HEK293T (cell line): ENCODE results near the gene PHACTR2.

ENCODE experiments used
- CTCF ChIA-PET: fragments of 350-600 bp; formaldehyde crosslinking; extraction: SDS; loops from one replicate; lab custom pipeline; 2021; ENCODE audit warnings: antibody characterized with exemption, inconsistent platforms; lab: Yijun Ruan, JAX
- POLR2A ChIA-PET: fragments of 350-600 bp; formaldehyde crosslinking; extraction: SDS; loops from one replicate; lab custom pipeline; 2020; ENCODE audit warnings: antibody characterized with exemption, inconsistent platforms; lab: Yijun Ruan, JAX
- DNase-seq: peaks from one replicate; pipeline ENCODE4 v3.0.0; 2012; ENCODE audit warnings: mixed read lengths; ENCODE audit errors: extremely low spot score
- ARNT ChIP-seq: fragments of 450-650 bp; IDR thresholded peaks from 2 replicates; pipeline ENCODE4 v1.6.1; 2017; ENCODE audit warnings: mild to moderate bottlenecking
- BHLHE40 ChIP-seq: fragments of 450-650 bp; IDR thresholded peaks from 2 replicates; pipeline ENCODE4 v1.6.1; 2016; ENCODE audit warnings: mild to moderate bottlenecking, moderate library complexity, borderline replicate concordance
- CTBP1 ChIP-seq: fragments of 450-650 bp; IDR thresholded peaks from 2 replicates; pipeline ENCODE4 v1.6.1; 2016; ENCODE audit warnings: borderline replicate concordance
- ELF4 ChIP-seq: fragments of 450-650 bp; IDR thresholded peaks from 2 replicates; pipeline ENCODE4 v1.6.1; 2017; ENCODE audit warnings: antibody characterized with exemption
- FOXA1 ChIP-seq: fragments of 450-650 bp; IDR thresholded peaks from 2 replicates; pipeline ENCODE4 v1.6.1; 2016; ENCODE audit warnings: mild to moderate bottlenecking
- FOXK2 ChIP-seq: fragments of 450-650 bp; IDR thresholded peaks from 2 replicates; pipeline ENCODE4 v1.6.1; 2016; ENCODE audit warnings: mild to moderate bottlenecking
- FOXM1 ChIP-seq: fragments of 450-650 bp; IDR thresholded peaks from 2 replicates; pipeline ENCODE4 v1.6.1; 2017; ENCODE audit warnings: mild to moderate bottlenecking, borderline replicate concordance
- HDGF ChIP-seq: fragments of 450-650 bp; IDR thresholded peaks from 2 replicates; pipeline ENCODE4 v1.6.1; 2017; ENCODE audit warnings: antibody characterized with exemption, borderline replicate concordance
- L3MBTL2 ChIP-seq: fragments of 450-650 bp; conservative IDR thresholded peaks from 2 replicates; pipeline ENCODE4 v1.6.1; 2016; ENCODE audit warnings: mild to moderate bottlenecking
- LEF1 ChIP-seq: fragments of 450-650 bp; IDR thresholded peaks from 2 replicates; pipeline ENCODE4 v1.6.1; 2017; ENCODE audit warnings: mild to moderate bottlenecking, borderline replicate concordance
- NFRKB ChIP-seq: fragments of 450-650 bp; IDR thresholded peaks from 2 replicates; pipeline ENCODE4 v1.6.1; 2016; ENCODE audit warnings: mild to moderate bottlenecking, moderate library complexity
- SP1 ChIP-seq: fragments of 450-650 bp; IDR thresholded peaks from 2 replicates; pipeline ENCODE4 v1.6.1; 2017
- SUZ12 ChIP-seq: fragments of 450-650 bp; IDR thresholded peaks from 2 replicates; pipeline ENCODE4 v1.6.1; 2016; ENCODE audit warnings: mild to moderate bottlenecking
- TARDBP ChIP-seq: fragments of 450-650 bp; IDR thresholded peaks from 2 replicates; pipeline ENCODE4 v1.6.1; 2016
- ZNF384 ChIP-seq: fragments of 450-650 bp; IDR thresholded peaks from 2 replicates; pipeline ENCODE4 v1.6.1; 2016
- TF ChIP-seq, protein P1 (sequence below): fragments of 450-650 bp; IDR thresholded peaks from 2 replicates; pipeline ENCODE4 v1.6.1; 2016

The PHACTR2 gene

DNA sequence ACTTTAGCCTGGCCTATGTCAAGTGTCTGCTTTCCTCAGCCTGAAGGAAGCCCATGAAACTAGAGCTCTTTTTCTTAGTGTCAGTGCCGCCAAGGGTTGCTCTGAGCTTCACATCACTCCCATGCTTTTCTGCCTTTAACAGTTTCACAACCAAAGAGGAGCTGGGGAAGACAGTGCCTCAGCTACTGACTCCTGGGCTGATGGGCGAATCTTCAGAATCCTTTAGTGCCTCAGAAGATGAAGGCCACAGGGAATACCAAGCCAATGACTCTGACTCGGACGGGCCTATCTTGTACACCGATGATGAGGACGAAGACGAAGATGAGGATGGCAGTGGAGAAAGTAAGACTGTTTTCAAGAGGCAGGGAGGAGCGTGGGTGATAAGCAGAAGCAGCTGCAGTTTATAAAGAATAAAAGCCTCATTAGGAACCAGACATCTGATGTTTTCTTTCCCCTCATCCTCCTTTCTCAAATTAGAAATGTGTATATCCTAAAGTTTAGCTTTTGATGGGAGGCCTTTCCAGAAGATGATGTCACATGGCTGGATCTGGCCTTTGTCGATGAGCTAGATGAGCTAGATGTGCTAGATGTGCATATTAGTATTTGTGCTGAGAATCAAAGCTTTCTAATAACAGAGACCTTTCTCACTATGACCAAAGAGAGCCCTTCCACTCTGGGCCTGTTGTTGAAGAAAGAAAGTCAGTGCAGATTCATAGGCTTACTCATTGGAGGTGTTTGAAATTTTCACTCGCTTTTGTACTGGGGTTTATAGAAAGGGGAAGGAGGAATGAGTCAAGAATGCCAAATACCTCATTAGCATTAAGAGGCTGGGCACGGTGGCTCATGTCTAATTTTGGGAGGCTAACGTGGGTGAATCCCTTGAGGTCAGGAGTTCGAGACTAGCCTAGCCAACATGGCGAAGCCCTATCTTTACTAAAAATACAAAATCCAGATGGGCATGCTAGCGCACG is 94.6 kb downstream of the PHACTR2 start:
- ChIA-PET CTCF (interaction anchor here (1.0 kb wide), 1 partner anchor 168 kb away, joined by 4 read pairs; no protein-coding TSS in a partner anchor), POLR2A (no interaction called here)
- no peak for DNase-seq
- TF ChIP-seq FOXA1 (no peak), ARNT (no peak), L3MBTL2 (no peak), TARDBP (no peak)

DNA sequence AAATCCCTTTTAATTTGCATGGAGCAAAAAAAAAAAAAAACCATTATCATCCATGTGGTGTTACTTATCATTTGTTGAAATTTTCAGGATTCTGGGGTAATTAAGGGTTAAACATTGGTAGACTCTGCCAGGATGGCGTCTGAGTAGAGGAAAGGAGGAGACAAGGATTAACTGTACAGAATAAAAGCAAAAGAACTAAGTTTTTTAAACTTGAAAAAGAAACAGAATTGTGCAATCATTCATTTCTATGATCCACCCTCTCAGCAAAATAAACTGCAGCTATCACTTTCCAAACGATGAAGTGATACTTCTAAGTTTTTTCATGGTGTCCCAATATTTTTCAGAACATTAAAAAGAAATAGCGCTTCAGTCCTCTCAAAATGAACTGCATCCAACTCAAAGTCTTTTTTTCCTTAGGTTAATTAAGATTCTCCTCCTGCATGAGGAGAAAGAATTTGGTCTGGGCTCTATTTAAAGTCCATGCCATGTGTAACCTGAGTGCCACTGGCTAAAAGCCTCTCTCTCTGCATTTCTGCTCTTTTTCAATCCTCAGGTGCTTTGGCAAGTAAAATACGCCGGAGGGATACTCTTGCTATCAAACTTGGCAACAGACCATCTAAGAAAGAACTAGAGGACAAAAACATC is 95.9 kb downstream of the PHACTR2 start:
- ChIA-PET POLR2A (no interaction called here), CTCF (no interaction called here)
- TF ChIP-seq NFRKB (no peak), ZNF384 (no peak), FOXA1 (no peak), SP1 (no peak), ELF4 (no peak), SUZ12 (no peak), L3MBTL2 (no peak), ARNT (no peak), FOXK2 (no peak), CTBP1 (no peak), FOXM1 (no peak), BHLHE40 (no peak), LEF1 (no peak), HDGF (no peak), TARDBP (no peak)
- TF ChIP-seq, protein P1, sequence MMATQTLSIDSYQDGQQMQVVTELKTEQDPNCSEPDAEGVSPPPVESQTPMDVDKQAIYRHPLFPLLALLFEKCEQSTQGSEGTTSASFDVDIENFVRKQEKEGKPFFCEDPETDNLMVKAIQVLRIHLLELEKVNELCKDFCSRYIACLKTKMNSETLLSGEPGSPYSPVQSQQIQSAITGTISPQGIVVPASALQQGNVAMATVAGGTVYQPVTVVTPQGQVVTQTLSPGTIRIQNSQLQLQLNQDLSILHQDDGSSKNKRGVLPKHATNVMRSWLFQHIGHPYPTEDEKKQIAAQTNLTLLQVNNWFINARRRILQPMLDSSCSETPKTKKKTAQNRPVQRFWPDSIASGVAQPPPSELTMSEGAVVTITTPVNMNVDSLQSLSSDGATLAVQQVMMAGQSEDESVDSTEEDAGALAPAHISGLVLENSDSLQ: no peak
- no peak for DNase-seq

DNA sequence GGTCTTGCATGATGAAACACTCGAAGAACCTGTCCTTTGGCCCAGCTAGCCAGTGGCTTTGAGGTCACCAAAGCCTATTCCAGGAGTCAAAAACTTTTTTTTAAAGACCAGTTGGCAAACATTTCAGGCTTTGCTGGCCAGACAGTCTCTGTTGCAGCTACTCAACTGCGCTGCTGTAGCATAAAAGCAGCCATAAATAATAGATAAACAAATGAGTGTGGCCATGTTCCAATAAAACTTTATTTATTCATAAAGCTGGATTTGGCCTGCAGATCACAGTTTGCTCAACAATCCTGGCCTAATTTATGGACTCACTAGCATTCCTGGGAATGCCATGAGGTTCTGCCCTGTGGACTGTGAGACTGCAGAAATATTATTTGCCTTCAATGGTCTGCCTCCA is 96.6 kb downstream of the PHACTR2 start:
- ChIA-PET POLR2A (no interaction called here), CTCF (no interaction called here)
- TF ChIP-seq ZNF384: no peak
- TF ChIP-seq SUZ12: no peak
- no peak for TF ChIP-seq NFRKB
- TF ChIP-seq SP1: no peak
- no peak for TF ChIP-seq BHLHE40
- no peak for TF ChIP-seq ARNT
- TF ChIP-seq ELF4: no peak
- TF ChIP-seq, protein P1: no peak
- no peak for TF ChIP-seq TARDBP
- no peak for TF ChIP-seq FOXM1
- TF ChIP-seq FOXA1: no peak
- DNase-seq: no peak

DNA sequence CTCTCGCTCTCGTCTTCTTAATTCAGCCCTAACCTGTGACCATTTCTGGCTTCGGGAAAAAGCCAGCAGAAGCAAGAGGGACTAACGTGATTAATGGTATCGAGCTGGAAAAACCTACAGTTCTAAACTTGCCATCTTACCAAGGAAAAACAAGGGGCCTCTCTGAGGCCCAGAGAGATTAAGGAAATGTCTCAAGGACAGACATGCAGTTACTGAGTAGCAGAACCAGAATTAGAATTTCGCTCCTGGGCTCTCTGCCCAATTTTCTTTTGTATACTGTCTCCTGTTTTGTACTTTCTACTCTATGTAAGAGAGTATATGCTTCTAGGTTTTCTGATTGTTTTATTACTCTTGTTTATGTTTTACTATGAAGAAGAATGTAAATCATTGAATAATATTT is 97.6 kb downstream of the PHACTR2 start:
- ChIA-PET CTCF (no interaction called here), POLR2A (no interaction called here)
- TF ChIP-seq NFRKB (no peak), SP1 (no peak), ARNT (no peak)
- no peak for DNase-seq

DNA sequence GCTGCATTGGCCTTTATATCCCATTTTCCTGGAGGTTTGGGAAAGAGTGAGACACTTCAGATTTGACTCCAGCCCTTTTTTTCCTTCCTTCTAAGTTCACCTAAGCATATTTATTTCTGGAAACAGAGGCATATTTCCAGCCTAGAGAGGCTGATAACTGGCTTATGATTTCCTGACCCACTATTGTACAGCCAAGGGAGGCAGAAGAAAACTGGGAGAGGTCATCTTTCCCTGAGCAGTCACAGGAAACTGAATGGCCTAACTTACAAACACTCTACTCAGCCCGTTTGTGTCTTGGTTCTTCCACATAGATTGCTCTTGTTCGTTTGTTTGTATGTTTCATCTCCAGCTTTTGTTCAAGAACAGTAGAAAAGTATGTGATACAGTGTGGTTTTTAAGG is 101.2 kb downstream of the PHACTR2 start:
- DNase-seq: no peak
- CTCF ChIA-PET: no interaction called here
- no peak for TF ChIP-seq FOXM1
- TF ChIP-seq ELF4: no peak
- TF ChIP-seq BHLHE40: no peak
- no peak for TF ChIP-seq LEF1
- TF ChIP-seq CTBP1: no peak
- TF ChIP-seq HDGF: no peak
- TF ChIP-seq NFRKB: no peak
- TF ChIP-seq SP1: no peak
- TF ChIP-seq, protein P1: no peak
- no peak for TF ChIP-seq SUZ12
- no peak for TF ChIP-seq ZNF384
- TF ChIP-seq ARNT: no peak
- no peak for TF ChIP-seq FOXK2
- no peak for TF ChIP-seq TARDBP
- no peak for TF ChIP-seq FOXA1
- TF ChIP-seq L3MBTL2: no peak
- POLR2A ChIA-PET: no interaction called here

DNA sequence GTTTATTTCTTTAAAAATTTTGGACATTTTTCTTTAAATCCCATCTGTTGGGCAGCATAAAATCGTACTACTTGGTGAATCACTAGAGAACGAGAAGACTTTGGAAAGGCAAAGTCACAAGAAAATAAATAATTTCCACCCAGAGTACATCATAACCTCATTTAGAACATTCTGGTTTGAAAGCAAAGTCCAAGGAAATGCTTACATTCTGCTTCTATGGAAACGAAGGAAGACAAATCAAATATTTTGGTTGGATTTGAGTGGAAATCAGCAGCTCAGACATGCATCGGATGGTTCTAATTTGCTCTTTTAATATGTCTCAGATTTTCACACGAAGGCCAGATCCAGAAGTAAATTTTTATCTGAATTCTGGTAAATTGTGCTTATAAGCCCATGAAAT is 104.7 kb downstream of the PHACTR2 start:
- no peak for DNase-seq
- CTCF ChIA-PET: interaction anchor here (0.8 kb wide), 1 partner anchor 26 kb away, joined by 7 read pairs; no protein-coding TSS in a partner anchor

More for the DNA sequence above, 104.7 kb downstream of the PHACTR2 start:
- POLR2A ChIA-PET: no interaction called here
- no peak for TF ChIP-seq CTBP1
- TF ChIP-seq FOXM1: no peak
- no peak for TF ChIP-seq BHLHE40
- TF ChIP-seq ARNT: no peak
- TF ChIP-seq FOXK2: no peak
- TF ChIP-seq SP1: no peak
- TF ChIP-seq, protein P1: no peak
- no peak for TF ChIP-seq ZNF384
- TF ChIP-seq FOXA1: no peak
